Activated CD8-positive, alpha-beta memory T cell treated with anti-CD3 and anti-CD28 coated beads for 48 hours (primary cell): Measurements from ENCODE around the gene ADTRP.

Experiments
- DNase-seq, 3 experiments: peaks; one replicate each; pipeline ENCODE4 v3.0.0-alpha.2; 2020; ENCODE audit warnings: low read depth in 2 of 3, low spot score in 2 of 3

ADTRP gene

GRCh38 chr6:11727998-11728961, 50.3 kb downstream of the ADTRP start:
- no peak for DNase-seq

- DNase-seq, result no peak
These were observed 51.1 kb downstream of the ADTRP start for GRCh38 chr6:11727346-11727997.

GRCh38 chr6:11724286-11724685, 54.3 kb downstream of the ADTRP start:
- DNase-seq, result no peak

GRCh38 chr6:11722805-11723631, 55.6 kb downstream of the ADTRP start:
- DNase-seq, result no peak

- DNase-seq, result no peak
These were observed 56.4 kb downstream of the ADTRP start for GRCh38 chr6:11722220-11722619.

GRCh38 chr6:11718463-11718862, 60.1 kb downstream of the ADTRP start:
- no peak for DNase-seq

- DNase-seq, result no peak
These were observed 60.6 kb downstream of the ADTRP start for GRCh38 chr6:11718031-11718430.

GRCh38 chr6:11714798-11715285, 63.8 kb downstream of the ADTRP start:
- DNase-seq, result no peak

- DNase-seq, result no peak
These were observed 64.3 kb downstream of the ADTRP start for GRCh38 chr6:11714116-11714797.

GRCh38 chr6:11712760-11713159, 65.8 kb downstream of the ADTRP start:
- no peak for DNase-seq

- no peak for DNase-seq
These were observed 66.5 kb downstream of the ADTRP start for GRCh38 chr6:11711984-11712711.

- DNase-seq, result peak in 2 of 3 experiments; percentile 44 to 49
These were observed 67.3 kb downstream of the ADTRP start for GRCh38 chr6:11711003-11711983.

- DNase-seq, result no peak
These were observed 68.3 kb downstream of the ADTRP start for GRCh38 chr6:11710311-11710761.

GRCh38 chr6:11706171-11706570, 72.4 kb downstream of the ADTRP start:
- no peak for DNase-seq

- no peak for DNase-seq
These were observed 73.1 kb downstream of the ADTRP start for GRCh38 chr6:11705483-11705882.

GRCh38 chr6:11705069-11705468, 73.5 kb downstream of the ADTRP start:
- no peak for DNase-seq

GRCh38 chr6:11703725-11704124, 74.9 kb downstream of the ADTRP start:
- DNase-seq, result no peak

- DNase-seq, result no peak
These were observed 76.0 kb downstream of the ADTRP start for GRCh38 chr6:11702500-11703130.
